Epithelial cell of esophagus (primary cell): ENCODE measurements around the gene SLC35F5.

Experiments used
- DNase-seq: peaks from one replicate; pipeline ENCODE4 v3.0.0; 2010; ENCODE audit warnings: low read depth
- H3K4me3 ChIP-seq: 2 replicates; pipeline ENCODE4 v1.5.1; 2011; ENCODE audit warnings: mild to moderate bottlenecking, low read length, control low read depth
- TF ChIP-seq, protein P1 (sequence below): IDR thresholded peaks from 2 replicates; pipeline ENCODE4 v1.5.1; 2011; ENCODE audit warnings: low read depth, mild to moderate bottlenecking, low read length, control low read depth, inconsistent platforms; ENCODE audit not compliant: insufficient read depth; ENCODE audit errors: missing control alignments

The SLC35F5 gene

DNA sequence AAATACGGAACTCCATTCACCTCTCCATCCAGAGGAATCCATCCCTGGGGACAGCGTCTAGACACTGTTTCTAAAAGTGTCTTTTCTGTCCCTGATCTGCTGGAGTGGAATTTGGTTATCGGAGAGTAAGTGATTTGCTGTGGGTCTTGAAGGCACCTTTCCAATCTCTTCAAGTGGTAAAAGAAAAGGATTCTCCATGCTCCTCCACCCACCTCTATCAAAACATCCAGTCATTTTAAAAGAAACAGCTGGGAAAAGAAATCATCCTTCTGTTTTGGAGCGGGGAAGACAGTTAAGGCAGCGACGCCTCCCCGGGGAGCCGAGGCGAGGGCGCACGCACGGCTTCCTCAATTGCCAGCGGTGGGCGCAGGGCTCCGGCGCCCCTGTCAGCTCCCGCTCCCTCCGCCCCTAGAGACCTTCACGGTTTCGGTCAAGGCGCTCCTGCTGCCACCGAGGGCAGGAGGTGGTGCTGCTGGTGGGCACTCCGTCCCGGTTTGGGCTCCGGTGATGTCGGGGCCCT is 547 bp downstream of the SLC35F5 start:
- TF ChIP-seq, protein P1, sequence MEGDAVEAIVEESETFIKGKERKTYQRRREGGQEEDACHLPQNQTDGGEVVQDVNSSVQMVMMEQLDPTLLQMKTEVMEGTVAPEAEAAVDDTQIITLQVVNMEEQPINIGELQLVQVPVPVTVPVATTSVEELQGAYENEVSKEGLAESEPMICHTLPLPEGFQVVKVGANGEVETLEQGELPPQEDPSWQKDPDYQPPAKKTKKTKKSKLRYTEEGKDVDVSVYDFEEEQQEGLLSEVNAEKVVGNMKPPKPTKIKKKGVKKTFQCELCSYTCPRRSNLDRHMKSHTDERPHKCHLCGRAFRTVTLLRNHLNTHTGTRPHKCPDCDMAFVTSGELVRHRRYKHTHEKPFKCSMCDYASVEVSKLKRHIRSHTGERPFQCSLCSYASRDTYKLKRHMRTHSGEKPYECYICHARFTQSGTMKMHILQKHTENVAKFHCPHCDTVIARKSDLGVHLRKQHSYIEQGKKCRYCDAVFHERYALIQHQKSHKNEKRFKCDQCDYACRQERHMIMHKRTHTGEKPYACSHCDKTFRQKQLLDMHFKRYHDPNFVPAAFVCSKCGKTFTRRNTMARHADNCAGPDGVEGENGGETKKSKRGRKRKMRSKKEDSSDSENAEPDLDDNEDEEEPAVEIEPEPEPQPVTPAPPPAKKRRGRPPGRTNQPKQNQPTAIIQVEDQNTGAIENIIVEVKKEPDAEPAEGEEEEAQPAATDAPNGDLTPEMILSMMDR = no peak
- no peak for DNase-seq
- peak overlapping the region; percentile 79 for H3K4me3 ChIP-seq

DNA sequence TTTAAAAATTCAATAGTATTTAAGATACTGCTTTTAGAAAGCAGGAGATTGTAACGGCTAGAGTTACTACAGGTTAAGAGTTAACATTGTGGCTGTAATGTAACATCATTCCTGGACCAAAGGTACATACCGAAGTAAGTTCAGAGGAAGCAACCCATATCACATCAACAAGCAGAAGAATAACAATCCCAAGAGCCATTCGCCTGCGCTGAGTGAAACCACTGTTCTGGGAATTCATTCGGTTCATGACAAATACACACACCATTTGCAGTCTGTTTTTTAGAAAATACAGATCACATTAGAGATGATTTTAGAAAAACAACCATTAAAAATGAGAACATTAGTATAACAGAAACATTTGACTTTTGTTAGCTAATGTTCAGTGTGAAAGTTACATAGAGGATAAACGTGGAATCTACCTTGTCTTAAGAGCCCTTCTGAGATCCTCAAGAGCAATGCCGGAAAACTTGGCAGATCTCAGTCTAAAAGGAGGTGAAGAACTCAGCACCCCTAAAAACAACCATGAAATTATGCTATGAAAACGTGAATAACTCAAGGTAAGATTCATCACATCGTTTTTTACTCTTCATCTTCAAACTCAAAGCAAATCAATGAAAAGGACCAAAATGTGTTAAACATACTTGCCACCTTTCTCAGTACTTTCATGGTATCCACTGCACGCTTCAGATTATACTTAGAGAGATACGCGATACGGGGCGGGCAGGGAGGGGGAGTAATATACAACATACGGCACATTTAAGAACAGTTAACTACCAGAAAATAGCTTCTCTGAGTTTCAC is 1.2 kb downstream of the SLC35F5 start:
- peak overlapping the region; percentile 79 for H3K4me3 ChIP-seq
- DNase-seq = peak; percentile 36
- TF ChIP-seq, protein P1 = no peak

DNA sequence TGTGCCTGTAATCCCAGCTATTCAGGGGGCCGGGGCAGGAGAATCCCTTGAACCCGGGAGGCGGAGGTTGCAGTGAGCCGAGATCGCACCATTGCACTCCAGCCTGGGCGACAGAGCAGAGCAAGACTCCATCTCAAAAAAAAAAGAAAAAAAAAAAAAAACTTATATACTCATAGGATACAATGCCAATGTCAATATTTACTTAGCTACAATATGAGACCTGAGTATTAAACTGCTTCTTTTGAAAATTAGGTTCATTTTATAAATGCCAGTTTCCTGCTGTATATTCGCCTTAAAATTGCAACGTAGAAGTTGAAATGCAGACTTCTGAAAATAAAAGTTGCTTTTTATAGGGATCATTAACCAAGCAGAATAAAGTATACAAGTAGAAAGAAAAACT is 2.3 kb downstream of the SLC35F5 start:
- TF ChIP-seq, protein P1 = no peak
- H3K4me3 ChIP-seq = no peak overlapping the region
- DNase-seq = no peak

DNA sequence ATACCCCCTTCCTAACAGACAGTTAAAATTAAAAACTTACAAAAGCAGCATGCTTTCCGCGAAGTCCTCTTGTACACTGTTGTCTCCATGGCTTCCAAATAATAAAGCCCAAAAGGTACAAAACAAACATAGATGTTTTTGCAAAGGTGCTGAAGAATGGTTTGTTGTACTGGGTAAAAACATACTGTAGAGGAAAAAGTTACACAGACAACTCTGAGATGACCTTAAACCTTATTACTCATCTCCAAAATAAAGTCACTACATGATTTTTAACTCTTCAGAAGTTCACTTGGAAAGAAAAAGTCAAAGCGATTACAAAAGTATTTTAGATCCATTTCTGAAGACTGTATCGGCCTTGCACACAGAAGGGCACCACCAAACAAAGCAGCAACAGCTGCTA is 6.1 kb downstream of the SLC35F5 start:
- DNase-seq = no peak
- H3K4me3 ChIP-seq = no peak overlapping the region

DNA sequence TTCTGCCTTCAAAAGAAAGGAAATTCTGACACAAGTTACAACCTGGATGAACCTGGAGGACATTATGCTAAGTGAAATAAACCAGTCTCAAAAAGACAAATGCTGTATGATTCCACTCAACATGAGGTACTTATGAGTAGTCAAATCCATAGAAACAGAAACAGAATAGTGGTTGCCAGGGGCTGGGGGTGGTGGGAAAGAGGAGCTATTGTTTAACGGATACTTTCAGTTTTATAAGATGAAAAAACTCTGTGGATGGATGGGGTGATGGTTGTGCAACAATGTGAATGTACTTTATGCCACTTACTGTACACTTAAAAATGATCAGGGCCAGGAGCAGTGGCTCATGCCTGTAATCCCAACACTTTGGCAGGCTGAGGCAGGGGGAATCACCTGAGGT is 15.4 kb downstream of the SLC35F5 start:
- H3K4me3 ChIP-seq = no peak overlapping the region
- DNase-seq = no peak
- TF ChIP-seq, protein P1 = no peak

More for the DNA sequence above, 6.1 kb downstream of the SLC35F5 start:
- TF ChIP-seq, protein P1 = no peak

DNA sequence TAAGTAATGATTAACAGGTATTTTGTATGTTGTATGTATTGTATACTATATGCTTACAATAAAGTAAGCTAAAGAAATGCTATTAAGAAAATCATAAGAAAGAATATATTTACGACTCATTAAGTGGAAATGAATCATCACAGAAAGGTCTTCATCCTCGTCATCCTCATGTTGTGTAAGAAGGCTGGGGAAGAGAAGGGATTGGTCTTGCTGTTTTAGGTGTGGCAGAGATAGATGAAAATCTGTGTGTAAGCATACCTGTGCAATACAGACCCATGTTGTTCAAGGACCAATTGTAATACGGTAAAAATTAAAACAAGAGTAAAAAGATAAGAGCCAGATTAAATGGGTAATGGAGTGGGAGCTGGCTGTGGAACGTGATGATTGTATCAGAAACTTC is 16.6 kb downstream of the SLC35F5 start:
- TF ChIP-seq, protein P1 = no peak
- DNase-seq = peak; percentile 45
- no peak overlapping the region for H3K4me3 ChIP-seq

DNA sequence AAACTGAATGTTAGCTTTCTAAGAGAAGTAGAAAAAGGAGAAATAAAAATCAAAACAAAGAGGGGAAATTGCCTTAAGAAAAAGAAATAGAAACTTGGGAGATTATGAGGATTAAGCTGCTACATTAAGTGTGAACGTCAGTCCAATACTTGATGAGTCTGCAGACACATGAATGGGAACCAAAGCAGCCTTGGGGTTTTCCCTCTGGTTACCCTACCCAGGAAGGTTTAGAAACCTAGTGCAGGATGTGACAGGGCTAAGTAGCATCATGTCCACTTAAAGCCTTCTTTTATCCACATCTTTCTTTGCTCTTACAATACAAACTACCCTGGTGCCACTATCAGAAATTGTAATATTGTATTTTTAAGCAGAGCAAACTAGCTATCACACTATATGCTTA is 22.3 kb downstream of the SLC35F5 start:
- no peak overlapping the region for H3K4me3 ChIP-seq
- no peak for DNase-seq
- TF ChIP-seq, protein P1 = no peak
